ENCODE results near the gene YAP1.

The YAP1 gene

DNA sequence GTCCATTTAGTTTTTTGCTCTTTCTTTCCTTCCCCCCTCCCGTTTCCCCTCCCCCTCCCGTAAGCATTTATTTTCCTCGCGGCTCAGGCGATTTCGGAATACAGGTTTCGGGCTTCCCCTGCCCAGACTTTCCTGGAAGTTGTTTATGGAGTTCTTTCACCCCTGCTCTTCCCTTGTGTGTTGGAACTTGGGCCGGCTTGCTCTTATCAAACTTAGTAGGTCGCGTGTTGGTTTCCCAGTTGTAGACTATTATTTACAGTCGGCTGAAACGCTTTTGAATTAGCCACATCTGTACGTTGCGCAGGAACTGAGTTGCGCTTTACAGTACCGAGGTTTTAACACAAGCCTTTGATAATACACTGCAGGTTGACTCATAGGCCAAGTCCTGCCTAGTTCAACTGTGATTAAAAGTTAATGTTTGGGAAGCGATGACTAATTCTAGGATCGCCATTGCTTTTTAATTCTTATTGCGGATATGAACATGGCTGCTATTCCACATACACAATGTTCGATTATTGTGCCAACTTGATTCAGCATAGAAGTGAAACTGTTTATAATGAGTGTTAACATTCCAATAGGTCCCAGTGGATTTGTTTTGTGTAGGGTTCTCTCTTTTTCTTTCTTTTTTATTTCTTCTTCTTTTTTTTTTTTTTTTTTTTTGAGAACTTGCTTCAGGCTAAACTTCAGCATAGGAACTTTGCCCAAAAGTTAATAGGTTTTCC lies 1.7 kb downstream of the YAP1 start:
- Histone ChIP-seq H4K5ac (ENCODE audit: low read length) (peak overlapping the region; percentile 44), H3K27ac (ENCODE audit: low read depth, low read length) (peak overlapping the region; percentile 100), H3K27me3 (ENCODE audit: insufficient read depth, low read length, poor library complexity) (no peaks in the 10 kb centered on the region), H4K8ac (ENCODE audit: low read depth, low read length) (no peak overlapping the region), H3K18ac (ENCODE audit: low read length) (peak overlapping the region; percentile 100), H3K4ac (ENCODE audit: low read depth, low read length) (peak overlapping the region; percentile 81), H2BK5ac (ENCODE audit: low read length) (peak overlapping the region; percentile 41), H3K79me1 (ENCODE audit: low read length) (no peaks in the 10 kb centered on the region), H3K4me3 (ENCODE audit: low read length) (peak overlapping the region; percentile 61), H3K36me3 (ENCODE audit: control insufficient read depth, insufficient read depth, low read length) (no peaks in the 10 kb centered on the region), H2BK120ac (ENCODE audit: low read depth, low read length) (peak overlapping the region; percentile 99), H3K56ac (ENCODE audit: low read length) (peak overlapping the region; percentile 87), H3K23ac (ENCODE audit: low read length) (no peak overlapping the region), H3K4me1 (ENCODE audit: control insufficient read depth, low read depth, low read length) (peaks cover 2% of the 10 kb centered on the region), H3K9ac (ENCODE audit: low read length) (peak overlapping the region; percentile 85), H3K4me2 (ENCODE audit: low read length) (peak overlapping the region; percentile 74), H3K79me2 (ENCODE audit: control insufficient read depth, insufficient read depth, low read length) (peaks cover 23% of the 10 kb centered on the region), H2BK15ac (replicated peaks; ENCODE audit: low read depth) (no peak overlapping the region), H2AK5ac (ENCODE audit: low read length) (no peak overlapping the region)
- no peak for DNase-seq
- WGBS (ENCODE audit: extremely low coverage, insufficient coverage, low lambda C conversion rate): no CpG with 5 or more reads among the region's 20 CpGs

DNA sequence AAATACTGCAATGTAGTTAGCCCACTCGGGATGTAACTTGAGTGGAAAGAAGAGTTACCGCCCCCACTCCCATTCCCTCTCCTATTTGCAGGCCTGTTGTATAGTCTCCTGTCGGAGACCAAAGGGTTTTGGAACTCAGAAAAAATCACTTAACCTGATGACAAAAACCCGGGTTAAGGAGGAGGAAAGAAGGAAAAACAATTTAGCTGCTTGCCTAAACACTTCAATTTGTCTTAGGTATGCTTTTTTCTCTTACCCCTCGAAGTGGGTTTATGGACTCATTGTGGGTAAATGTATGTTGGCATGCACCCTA lies 2.2 kb downstream of the YAP1 start:
- no CpG with 5 or more reads among the region's 5 CpGs for WGBS (ENCODE audit: extremely low coverage, insufficient coverage, low lambda C conversion rate)
- Histone ChIP-seq H3K56ac (ENCODE audit: low read length) (peak overlapping the region; percentile 87), H3K4me1 (ENCODE audit: control insufficient read depth, low read depth, low read length) (peaks cover 2% of the 10 kb centered on the region), H3K36me3 (ENCODE audit: control insufficient read depth, insufficient read depth, low read length) (no peaks in the 10 kb centered on the region), H3K79me1 (ENCODE audit: low read length) (no peaks in the 10 kb centered on the region), H3K4me3 (ENCODE audit: low read length) (peak overlapping the region; percentile 61), H3K79me2 (ENCODE audit: control insufficient read depth, insufficient read depth, low read length) (peaks cover 26% of the 10 kb centered on the region), H2BK120ac (ENCODE audit: low read depth, low read length) (no peak overlapping the region), H3K27ac (ENCODE audit: low read depth, low read length) (peak overlapping the region; percentile 23), H2BK15ac (replicated peaks; ENCODE audit: low read depth) (no peak overlapping the region), H3K4me2 (ENCODE audit: low read length) (peak overlapping the region; percentile 74), H3K18ac (ENCODE audit: low read length) (peak overlapping the region; percentile 84), H4K5ac (ENCODE audit: low read length) (no peak overlapping the region), H2BK5ac (ENCODE audit: low read length) (no peak overlapping the region), H3K23ac (ENCODE audit: low read length) (no peak overlapping the region), H2AK5ac (ENCODE audit: low read length) (no peak overlapping the region), H3K4ac (ENCODE audit: low read depth, low read length) (peak overlapping the region; percentile 55), H4K8ac (ENCODE audit: low read depth, low read length) (no peak overlapping the region), H3K27me3 (ENCODE audit: insufficient read depth, low read length, poor library complexity) (no peaks in the 10 kb centered on the region), H3K9ac (ENCODE audit: low read length) (peak overlapping the region; percentile 85)
- DNase-seq: peak; percentile 30

GRCh38 chr11:102114032-102114431 lies 3.8 kb downstream of the YAP1 start:
- Histone ChIP-seq H3K4me1 (ENCODE audit: control insufficient read depth, low read depth, low read length) (peaks cover 5% of the 10 kb centered on the region), H2AK5ac (ENCODE audit: low read length) (no peak overlapping the region), H3K4me3 (ENCODE audit: low read length) (no peak overlapping the region), H2BK5ac (ENCODE audit: low read length) (no peak overlapping the region), H2BK15ac (replicated peaks; ENCODE audit: low read depth) (no peak overlapping the region), H3K4ac (ENCODE audit: low read depth, low read length) (no peak overlapping the region), H4K5ac (ENCODE audit: low read length) (no peak overlapping the region), H3K9ac (ENCODE audit: low read length) (no peak overlapping the region), H3K36me3 (ENCODE audit: control insufficient read depth, insufficient read depth, low read length) (no peaks in the 10 kb centered on the region), H3K18ac (ENCODE audit: low read length) (no peak overlapping the region), H3K27ac (ENCODE audit: low read depth, low read length) (no peak overlapping the region), H3K27me3 (ENCODE audit: insufficient read depth, low read length, poor library complexity) (no peaks in the 10 kb centered on the region), H3K4me2 (ENCODE audit: low read length) (no peak overlapping the region), H3K23ac (ENCODE audit: low read length) (no peak overlapping the region), H3K56ac (ENCODE audit: low read length) (no peak overlapping the region), H3K79me2 (ENCODE audit: control insufficient read depth, insufficient read depth, low read length) (peaks cover 34% of the 10 kb centered on the region), H2BK120ac (ENCODE audit: low read depth, low read length) (no peak overlapping the region), H3K79me1 (ENCODE audit: low read length) (no peaks in the 10 kb centered on the region), H4K8ac (ENCODE audit: low read depth, low read length) (no peak overlapping the region)
- no CpG with 5 or more reads among the region's 4 CpGs for WGBS (ENCODE audit: extremely low coverage, insufficient coverage, low lambda C conversion rate)
- peak; percentile 46 for DNase-seq

GRCh38 chr11:102115557-102115956 lies 5.3 kb downstream of the YAP1 start:
- Histone ChIP-seq H3K4me1 (ENCODE audit: control insufficient read depth, low read depth, low read length) (peaks cover 5% of the 10 kb centered on the region), H3K79me2 (ENCODE audit: control insufficient read depth, insufficient read depth, low read length) (peaks cover 37% of the 10 kb centered on the region), H3K27me3 (ENCODE audit: insufficient read depth, low read length, poor library complexity) (no peaks in the 10 kb centered on the region), H2BK15ac (replicated peaks; ENCODE audit: low read depth) (no peak overlapping the region), H3K23ac (ENCODE audit: low read length) (no peak overlapping the region), H3K4me3 (ENCODE audit: low read length) (no peak overlapping the region), H4K5ac (ENCODE audit: low read length) (no peak overlapping the region), H3K27ac (ENCODE audit: low read depth, low read length) (peak overlapping the region; percentile 29), H3K4me2 (ENCODE audit: low read length) (no peak overlapping the region), H2BK120ac (ENCODE audit: low read depth, low read length) (no peak overlapping the region), H3K18ac (ENCODE audit: low read length) (no peak overlapping the region), H3K9ac (ENCODE audit: low read length) (no peak overlapping the region), H3K79me1 (ENCODE audit: low read length) (no peaks in the 10 kb centered on the region), H3K36me3 (ENCODE audit: control insufficient read depth, insufficient read depth, low read length) (no peaks in the 10 kb centered on the region), H2BK5ac (ENCODE audit: low read length) (no peak overlapping the region), H2AK5ac (ENCODE audit: low read length) (no peak overlapping the region), H3K56ac (ENCODE audit: low read length) (no peak overlapping the region), H4K8ac (ENCODE audit: low read depth, low read length) (no peak overlapping the region), H3K4ac (ENCODE audit: low read depth, low read length) (no peak overlapping the region)
- DNase-seq: peak; percentile 82

DNA sequence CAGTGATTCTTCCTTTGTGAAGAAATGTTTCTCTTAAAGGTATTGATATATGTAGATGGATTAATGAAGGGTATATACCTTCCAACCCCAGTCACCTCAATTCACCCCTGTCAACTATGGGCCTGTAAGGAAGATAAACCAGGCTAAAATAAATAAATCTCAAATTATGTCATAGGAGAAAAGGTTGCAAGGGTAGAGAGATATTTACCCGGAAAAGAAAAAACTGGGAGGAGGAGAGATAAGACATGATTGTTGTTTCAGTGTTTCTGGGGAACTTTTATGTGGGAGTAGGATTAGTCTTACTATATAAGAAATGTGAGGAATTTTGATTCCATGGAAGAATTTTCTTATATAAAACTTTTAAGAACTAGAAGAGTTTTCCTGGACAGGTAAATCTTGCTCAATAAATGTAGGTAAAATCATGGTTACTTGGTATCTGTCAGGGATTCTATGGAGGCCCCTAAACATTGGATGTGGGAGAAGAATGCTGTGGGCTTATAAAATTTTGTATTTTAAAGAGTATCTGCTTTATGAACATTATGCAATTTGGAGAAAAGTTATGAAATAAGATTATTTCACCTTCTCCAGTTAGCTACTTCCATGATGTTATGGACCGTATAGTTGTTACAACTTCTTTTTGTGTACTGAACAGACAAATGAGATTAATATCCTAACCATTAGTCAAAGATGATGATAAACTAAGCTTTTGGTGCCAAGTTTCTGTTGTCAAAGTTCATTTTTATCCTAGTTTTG lies 6.4 kb downstream of the YAP1 start:
- H3K4me1 ChIP-seq (ENCODE audit: control insufficient read depth, low read depth, low read length): peaks cover 5% of the 10 kb centered on the region
- no peak overlapping the region for H2BK5ac ChIP-seq (ENCODE audit: low read length)
- H3K56ac ChIP-seq (ENCODE audit: low read length): no peak overlapping the region
- no CpG with 5 or more reads among the region's 2 CpGs for WGBS (ENCODE audit: extremely low coverage, insufficient coverage, low lambda C conversion rate)
- no peaks in the 10 kb centered on the region for H3K36me3 ChIP-seq (ENCODE audit: control insufficient read depth, insufficient read depth, low read length)
- no peak overlapping the region for H3K4me3 ChIP-seq (ENCODE audit: low read length)
- H3K23ac ChIP-seq (ENCODE audit: low read length): no peak overlapping the region
- H4K5ac ChIP-seq (ENCODE audit: low read length): no peak overlapping the region
- DNase-seq: no peak
- H4K8ac ChIP-seq (ENCODE audit: low read depth, low read length): no peak overlapping the region
- no peaks in the 10 kb centered on the region for H3K27me3 ChIP-seq (ENCODE audit: insufficient read depth, low read length, poor library complexity)
- H3K9ac ChIP-seq (ENCODE audit: low read length): no peak overlapping the region
- no peak overlapping the region for H2BK120ac ChIP-seq (ENCODE audit: low read depth, low read length)
- H3K79me1 ChIP-seq (ENCODE audit: low read length): no peaks in the 10 kb centered on the region
- H2BK15ac ChIP-seq (replicated peaks; ENCODE audit: low read depth): no peak overlapping the region
- H3K18ac ChIP-seq (ENCODE audit: low read length): no peak overlapping the region
- no peak overlapping the region for H2AK5ac ChIP-seq (ENCODE audit: low read length)
- H3K4me2 ChIP-seq (ENCODE audit: low read length): no peak overlapping the region
- peaks cover 48% of the 10 kb centered on the region for H3K79me2 ChIP-seq (ENCODE audit: control insufficient read depth, insufficient read depth, low read length)
- no peak overlapping the region for H3K4ac ChIP-seq (ENCODE audit: low read depth, low read length)
- no peak overlapping the region for H3K27ac ChIP-seq (ENCODE audit: low read depth, low read length)
